ENCODE measurements around the gene UPF1.
A peak's percentile ranks its signal among the peaks of the same experiment; 100 is the strongest.
"Not testable (repeated sequence)": the region's sequence is repeated elsewhere in the genome, so short reads cannot be mapped to it uniquely, and the experiment has no call there.

The UPF1 gene

DNA sequence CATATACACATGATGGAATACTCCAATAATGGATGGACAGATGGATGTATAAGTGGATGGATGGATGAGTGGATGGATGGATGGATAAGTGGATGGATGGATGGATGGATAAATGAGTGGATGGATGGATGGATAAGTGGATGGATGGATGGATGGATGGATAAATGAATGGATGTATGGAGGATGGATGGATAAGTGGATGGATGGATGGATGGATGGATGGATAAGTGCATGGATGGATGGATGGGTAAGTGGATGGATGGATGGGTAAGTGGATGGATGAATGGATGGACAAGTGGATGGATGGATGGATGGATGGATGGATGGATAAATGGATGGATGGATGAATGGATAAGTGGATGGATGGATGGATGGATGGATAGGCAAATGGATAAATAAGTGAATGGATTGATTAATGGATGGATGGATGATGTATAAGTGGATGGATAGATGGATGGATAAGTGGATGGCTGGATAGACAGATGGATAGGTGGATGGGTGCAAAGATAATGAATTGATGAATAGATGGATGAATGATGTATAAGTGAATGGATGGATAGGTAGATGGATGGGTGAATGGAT is 32.3 kb upstream of the UPF1 start:
- no peak for DNase-seq

DNA sequence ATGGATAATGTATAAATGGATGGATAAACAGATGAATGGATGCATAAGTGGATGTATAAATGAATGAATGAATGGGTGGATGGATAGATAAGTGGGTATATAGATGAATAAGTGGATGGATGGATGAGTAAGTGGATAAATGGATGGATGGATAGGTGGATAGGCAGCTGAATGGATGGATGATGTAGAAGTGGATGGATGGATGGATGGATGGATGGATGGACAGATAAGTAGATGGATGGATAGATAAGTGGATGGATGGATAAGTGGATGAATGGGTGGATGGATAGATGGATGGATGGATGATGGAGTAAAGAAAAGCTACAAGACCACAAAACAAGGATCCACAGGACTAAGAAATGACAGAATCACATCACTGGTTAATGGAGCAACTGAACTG is 31.7 kb upstream of the UPF1 start:
- no peak for DNase-seq

DNA sequence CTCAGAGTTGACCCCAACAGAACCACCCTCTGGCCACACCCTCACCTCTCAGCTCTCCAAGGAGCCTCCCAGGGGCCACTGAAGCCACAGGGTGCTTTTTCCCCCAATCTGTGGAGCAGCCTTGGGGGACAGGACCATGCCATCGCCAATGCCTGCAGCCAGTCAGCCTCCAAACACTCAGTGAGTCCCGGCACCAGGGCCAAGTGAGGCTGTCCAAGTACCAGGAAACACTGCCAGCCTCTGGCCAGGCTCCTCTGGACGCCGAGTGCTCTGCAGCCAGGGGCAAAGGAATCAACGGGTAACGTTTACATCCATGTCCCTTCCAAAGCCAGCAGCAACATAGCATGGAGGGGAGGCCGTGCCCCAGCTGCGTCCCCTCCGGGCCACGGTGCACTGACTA is 31.1 kb upstream of the UPF1 start:
- no peak for DNase-seq

DNA sequence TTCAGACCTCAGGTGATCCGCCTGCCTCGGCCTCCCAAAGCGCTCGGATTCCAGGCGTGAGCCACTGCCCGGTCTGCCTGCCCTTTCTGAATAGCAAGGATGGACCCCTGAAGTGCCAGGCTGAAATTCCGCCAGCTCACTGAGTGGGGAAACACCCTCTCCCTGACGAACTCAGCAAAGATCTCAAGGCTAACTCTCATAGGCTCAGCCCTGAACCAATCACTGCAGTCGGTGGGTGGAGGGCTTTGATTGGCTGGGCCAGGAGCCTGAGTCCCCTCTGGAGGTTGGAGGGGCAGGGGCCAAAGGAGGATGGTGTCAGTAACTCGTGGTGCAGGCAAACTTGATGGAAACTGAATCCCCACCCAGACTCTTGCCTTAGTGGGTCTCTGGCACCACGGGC is 29.4 kb upstream of the UPF1 start:
- DNase-seq, result no peak

DNA sequence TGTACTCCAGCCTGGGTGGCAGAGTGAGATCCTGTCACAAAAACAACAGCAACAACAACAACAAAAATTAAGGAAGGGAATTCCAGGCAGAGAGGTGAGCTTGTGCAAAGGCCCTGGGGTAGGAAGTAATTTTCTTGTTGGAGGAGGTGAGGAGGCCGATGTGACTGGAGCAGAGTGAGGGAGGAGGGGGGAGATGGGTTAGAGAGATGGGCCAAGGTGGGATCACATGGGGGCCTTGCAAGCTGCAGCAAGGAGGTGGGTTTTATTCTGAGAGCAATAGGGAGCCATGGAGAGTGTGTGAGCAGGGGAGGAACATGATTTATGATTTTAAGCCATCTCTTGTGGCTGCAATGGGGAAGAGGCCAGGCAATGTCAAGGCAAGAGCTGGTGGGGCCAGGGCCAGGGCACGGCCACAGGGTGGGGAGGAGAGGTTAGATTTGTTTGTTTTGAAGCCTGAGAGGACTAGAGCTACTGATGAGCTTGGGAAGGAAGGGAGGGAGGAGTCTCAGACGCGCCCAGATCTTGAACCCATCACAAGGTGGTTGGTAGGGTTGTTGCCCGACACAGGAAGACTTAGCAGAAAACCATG is 28.1 kb upstream of the UPF1 start:
- DNase-seq, result no peak

DNA sequence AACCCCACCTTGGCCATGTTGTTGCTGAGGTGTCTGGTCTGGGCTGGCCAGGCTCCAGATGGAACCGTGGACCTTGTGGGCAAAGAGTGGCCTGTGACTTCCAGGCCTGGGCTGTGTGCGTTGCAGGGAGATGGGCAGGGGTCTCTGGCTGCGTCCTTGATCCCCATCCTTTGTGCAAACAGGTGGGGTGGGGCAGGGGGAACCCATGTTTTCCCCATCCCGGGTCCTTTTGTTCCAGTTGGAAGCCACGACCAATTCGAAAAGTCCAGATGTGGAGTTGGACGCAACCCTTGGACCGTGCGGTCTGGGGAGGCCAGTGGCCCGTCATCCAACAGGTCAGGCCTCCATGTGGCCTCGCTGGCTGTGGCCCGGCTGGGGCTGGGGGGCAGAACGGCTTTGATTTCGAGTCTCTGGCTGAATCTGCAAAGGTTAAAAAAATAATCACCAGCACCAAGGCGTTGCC is 27.6 kb upstream of the UPF1 start:
- DNase-seq, result no peak

DNA sequence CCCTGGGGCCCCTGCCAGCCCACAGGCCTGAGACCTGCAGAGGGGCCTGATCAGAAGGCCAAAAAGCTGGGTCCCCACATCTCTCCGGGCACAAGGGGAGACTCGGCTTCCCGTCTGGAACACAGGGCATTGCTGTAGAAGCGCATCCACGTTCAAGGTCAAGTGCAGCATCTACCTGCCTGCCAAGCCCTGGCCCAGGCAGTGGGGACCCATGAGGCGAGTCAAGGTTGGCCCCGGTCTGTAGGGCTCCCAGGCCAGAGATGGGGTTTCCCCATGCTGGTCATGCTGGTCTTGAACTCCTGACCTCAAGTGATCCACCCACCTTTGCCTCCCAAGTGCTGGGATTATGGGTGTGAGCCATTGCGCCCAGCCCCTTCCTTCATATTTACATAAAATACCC is 27.1 kb upstream of the UPF1 start:
- DNase-seq, result no peak

DNA sequence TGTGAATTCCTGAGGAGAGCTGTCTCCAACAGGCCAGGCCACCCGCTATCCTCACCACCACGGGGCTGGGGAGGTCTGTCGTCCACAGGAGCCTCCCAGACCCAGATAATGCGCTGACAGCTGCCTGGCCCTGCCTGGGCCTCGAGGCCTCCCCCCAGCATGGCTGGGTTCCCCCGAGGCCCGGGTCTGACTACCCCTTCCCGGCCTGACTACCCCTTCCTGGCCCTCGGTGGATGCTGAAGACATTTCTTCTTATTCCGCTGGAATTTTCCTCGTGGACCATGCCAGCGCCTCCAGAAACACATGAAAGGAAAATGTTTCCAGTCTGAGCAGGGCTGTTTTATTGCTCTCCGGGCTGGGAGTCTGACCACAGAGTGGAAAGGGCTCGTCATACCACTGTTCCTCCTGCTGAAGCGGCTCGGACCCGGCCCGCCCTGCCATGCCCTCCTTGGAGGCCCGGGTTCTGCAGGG is 23.9 kb upstream of the UPF1 start:
- no peak for DNase-seq

DNA sequence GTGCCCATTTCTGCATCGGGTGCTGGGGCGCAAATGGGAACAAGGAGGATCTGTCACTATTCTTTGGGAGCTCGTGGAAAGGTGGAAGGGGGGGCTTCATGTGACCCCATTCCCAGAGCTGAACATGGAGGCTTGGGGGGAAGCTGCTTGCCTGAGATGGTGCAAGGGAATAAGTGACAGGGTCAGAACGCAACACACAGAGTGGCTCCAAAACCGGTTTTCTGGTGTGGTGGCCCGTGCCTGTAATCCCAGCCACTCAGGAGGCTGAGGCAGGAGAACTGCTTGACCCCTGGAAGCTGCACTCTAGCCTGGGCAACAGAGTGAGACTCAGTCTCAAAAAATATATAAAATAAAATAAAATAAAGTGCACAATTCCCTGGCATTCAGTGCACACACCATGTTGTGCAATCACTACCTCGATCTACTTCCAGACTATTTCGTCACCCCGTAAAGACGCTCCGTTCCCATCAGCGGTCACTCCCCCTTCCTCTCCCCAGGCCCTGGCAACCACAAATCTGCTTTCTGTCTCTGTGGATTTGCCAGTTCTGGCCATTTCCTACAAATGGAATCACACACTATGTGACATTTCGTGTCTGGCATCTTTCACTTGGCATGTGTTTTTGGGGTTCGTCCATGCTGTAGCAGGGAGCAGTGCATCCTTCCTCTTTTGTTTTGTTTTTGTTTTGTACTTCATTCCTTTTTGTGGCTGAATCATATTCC is 22.4 kb upstream of the UPF1 start:
- no peak for DNase-seq

DNA sequence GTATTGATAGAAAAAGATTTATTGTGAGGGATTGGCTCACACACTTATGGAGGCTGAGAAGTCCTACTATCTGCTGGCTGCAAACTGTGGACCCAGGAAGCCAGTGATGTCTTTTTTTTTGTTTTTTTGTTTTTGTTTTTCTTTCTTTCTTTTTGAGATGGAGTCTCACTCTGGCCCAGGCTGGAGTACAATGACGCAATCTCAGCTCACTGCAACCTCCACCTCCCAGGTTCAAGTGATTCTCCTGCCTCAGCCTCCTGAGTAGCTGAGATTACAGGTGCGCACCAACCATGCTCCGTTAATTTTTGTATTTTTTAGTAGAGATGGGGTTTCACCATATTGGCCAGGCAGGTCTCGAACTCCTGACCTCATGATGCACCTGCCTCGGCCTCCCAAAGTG is 20.1 kb upstream of the UPF1 start:
- DNase-seq, result not testable (repeated sequence)

DNA sequence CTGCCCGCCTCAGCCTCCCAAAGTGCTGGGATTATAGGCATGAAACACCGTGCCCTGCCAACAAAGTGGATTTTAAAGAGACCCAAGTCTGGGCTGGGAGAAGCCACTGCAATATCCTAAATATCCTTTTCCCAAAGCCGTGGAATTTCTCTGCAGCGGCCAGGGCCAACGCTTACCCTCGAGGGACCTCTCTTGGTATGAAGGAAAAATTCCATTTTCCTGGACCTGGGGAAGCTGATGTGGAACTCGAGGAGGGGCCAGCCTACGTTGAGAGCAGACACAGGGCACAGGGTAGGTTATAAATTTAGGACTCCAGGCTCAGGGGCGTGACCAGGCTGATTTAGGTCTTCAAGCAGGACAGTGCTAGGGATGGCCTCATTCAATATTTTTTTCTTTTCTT is 17.7 kb upstream of the UPF1 start:
- DNase-seq, result no peak

DNA sequence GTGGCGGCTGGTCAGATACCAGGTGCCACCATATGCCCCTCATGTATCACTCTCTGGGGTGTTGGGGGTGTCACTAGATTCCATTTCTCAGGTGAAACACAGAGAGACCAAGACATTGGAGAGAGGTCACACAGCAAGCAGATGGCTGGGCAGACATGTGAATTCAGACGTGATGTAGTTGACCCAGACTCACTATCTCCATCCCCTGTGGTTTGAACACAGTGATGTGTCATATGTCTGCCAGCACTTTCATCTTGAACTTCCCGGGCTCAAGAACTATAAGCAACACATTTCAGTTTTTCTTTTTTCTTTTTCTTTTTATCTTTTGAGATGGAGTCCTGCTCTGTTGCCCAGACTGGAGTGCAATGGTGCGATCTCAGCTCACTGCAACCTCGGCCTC is 16.1 kb upstream of the UPF1 start:
- no peak for DNase-seq

DNA sequence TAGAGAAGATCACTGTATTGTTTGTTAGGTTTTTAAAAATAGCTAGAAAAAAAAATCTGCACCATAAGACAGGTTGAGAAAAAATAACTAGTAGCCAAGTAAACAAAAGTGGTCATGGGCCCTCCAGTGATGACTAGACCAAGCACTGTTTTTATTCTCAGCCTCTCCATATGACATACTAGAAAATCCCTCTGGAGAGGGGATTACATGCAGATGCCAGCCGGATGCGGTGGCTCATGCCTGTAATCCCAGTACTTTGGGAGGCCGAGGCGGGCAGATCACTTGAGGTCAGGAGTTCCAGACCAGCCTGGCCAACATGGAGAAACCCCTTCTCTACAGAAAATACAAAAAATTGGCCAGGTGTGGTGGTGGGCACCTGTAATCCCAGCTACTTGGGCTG is 15.1 kb upstream of the UPF1 start:
- DNase-seq, result not testable (repeated sequence)

DNA sequence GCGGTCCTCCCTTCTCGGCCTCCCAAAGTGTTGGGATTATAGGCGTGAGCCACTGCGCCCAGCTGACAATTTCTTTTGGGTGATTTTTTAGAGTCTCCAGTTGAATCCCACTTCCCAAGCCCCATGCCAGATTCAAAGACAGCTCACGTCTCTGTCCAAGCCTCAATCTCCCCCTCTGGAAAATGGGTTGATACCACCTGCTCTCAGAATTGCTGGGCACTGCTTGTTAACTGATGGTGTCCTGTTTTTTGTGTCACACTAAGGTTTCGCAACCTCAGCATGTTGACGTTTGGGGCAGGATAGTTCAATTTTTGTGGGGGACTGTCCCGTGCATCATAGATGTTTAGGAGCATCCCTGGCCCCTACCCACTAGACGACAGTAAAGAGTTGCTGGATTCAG is 14.2 kb upstream of the UPF1 start:
- DNase-seq, result no peak

DNA sequence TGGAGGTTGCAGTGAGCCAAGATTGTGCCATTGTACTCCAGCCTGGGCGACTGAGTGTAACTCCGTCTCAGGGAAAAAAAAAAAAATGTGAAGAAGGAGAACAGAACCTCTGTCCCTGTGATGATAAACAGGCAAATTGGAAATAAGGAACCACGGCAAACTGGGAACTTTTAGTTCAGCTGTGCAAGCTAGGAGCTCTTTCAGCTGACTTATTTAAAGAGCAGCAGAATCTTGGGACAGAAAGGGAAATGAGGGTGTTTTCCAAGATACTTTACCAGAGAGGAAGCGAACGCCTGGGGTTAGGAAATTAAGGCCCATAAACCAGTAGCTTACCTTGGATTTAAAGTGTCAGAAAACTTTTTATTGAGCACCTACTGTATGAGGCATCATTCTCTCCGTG is 3.0 kb upstream of the UPF1 start:
- no peak for DNase-seq

DNA sequence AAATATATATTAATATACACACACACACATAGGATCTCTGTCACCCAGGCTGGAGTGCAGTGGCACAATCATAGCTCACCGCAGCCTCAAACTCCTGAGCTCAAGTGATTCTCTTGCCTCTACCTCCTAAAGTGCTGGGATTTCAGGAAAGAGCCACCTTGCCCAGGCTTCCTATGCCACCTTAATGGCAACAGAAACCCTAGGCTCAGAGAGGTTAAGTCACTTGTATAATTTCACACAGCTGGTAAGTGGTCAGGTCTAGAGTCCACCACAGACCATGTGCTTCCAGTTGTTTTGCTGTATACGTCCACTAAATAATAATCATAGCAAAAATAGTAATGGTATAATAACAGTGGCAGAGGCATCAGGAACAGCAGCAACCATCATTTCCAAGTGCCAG is 1.3 kb upstream of the UPF1 start:
- DNase-seq, result no peak

DNA sequence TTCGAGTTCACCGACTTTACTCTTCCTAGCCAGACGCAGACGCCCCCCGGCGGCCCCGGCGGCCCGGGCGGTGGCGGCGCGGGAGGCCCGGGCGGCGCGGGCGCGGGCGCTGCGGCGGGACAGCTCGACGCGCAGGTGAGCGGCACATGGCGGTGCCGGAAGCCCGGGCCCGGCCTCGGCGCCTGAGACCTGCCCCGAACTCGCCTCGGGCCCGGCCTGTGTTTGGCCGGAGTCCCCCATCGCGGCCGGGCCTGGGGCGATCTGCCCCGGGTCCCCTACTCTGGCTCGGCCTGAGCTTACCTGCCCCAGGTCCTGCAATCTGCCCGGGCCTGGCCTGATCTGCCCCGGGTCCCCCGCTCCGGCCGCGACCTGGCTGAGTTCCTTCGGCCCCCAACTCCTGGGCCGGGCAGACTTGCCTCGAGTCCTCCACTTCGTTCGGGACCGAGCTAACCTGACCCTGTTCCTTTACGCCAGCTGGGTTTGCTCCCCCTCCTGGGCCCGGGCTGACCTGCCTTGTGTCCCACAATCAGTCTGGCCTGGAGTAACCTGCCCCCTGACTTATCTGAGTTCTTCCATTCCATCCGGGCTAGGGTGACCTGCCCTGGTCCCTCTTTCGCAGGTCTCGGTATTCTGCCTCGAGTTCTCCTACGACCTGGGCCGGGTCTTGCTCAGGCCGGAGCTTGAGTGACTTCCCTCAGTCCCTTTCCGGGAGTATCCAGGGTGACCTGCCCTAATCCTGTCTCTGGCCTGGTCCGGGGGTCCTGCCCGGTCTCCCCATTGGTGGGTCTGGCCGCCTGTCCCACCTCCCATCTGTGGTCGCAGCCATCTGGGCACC is 764 bp downstream of the UPF1 start:
- DNase-seq, result peak in 1 of 4 experiments; percentile 10

DNA sequence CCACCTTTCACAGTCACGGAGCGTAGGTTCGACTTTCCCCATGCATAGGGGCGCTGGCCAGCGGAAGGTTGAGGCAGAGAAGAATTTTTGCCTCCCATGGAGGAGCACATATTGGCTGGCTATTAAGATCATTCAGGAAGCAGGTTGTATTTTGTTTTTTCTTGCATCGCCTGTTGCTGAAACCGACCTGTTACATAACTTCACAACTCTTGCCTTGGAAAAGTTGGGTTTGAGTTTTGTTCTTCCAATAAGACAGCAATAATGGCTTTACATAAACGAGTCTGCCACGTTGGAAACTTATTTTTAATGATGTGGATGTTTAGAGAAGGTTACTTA is 1.4 kb downstream of the UPF1 start:
- DNase-seq, result no peak

DNA sequence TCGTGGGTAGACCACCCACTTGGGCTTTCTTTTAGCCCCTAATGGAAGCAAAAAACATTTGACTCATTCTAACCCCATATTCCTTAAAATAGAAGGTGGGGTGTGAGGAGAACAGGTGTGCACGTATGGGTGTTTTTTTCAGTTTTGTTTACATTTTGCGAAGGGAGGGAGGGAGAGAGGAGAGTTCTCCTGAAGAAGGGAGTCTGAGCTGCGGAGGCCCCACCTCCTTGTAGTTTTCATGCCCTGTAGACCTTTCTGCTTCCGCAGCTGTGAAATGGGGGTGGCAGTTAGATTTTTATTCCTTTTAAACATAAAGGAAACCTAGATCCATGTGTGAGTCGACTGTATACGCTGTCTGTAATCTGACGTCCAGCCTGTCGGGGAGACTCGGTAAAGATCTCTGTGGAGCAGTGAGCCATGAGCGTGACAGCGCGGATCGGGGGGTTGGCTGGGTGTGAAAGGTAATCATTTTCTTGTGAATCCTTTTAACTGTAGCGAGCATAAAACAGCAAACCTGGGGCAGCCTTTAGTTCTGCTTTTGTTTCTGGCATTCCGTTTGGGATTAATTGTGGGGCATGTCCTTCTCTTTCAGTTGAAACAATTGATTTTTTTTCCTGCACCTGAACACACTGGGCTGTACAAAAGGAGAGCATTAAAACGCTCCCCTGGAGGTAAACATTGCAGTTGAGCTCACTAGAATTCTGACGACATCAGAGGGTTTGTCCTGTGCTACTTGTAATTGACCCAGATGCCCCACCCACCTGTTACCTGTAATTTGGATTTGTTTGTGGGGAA is 2.3 kb downstream of the UPF1 start:
- DNase-seq, result no peak

DNA sequence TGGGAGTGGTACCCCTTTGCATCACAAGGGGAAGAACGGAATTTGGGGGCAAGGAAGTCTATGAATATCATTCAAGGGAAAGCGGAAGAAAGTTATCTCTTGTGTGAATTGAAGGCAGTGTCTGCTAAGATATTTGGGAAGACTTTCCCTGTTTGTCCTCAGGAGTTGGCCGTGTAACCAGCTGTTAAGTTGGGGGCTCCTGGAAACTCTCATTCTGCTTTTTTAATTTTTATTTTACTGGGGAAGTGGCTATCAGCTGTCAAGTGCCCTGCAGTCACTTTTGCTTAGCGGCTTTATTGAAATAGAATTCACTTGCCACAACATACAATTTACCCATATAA is 2.9 kb downstream of the UPF1 start:
- DNase-seq, result no peak

DNA sequence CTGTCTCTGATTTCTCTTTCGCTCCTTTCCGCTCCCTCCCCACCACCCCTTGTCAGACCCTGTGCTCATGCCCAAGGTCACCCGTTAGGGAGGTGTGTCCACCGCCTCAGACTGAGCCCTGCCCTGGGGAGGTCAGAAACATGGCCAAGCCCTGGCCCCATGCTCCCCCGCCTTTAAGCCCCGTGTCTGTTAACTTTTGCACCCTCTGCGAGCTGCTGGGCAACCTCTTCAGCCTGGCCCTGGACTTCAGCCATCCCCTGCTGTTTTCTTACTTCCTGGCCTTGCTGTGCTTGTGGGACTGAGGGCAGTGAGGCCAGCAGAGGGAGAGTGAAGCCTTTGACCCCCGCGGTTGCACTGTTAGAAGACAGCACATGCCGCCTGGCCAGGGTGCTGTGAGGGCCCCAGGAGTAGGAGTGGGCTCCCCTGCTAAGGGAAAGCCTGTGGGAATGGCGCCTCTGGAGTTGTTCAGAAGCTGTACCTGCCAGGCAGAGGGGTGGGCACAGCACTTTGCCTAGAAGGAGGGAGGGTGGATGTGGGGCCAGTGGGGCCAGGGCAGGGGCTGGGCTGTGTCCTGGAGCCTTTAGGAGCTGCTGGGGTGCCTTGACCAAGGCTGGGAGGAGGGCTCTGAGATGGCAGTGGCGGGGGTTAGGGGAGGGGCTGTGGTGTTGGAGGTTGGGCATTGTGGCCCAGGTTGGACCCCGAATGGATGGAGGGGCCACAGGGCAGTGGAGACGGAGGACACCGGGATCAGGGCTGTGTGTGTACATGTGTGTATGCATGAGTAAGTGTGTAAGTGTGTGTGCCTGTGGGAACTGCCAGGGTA is 7.9 kb downstream of the UPF1 start:
- no peak for DNase-seq

Measured in activated naive CD4-positive, alpha-beta T cell (primary cell).